GM18517 (cell line): ENCODE results near the gene ZMYM2.

ENCODE experiments used
- ATAC-seq: cut with Tn5 transposase; IDR thresholded peaks from one replicate; pipeline ENCODE4 v1.9.1; 2021; ENCODE audit warnings: mild to moderate bottlenecking, moderate library complexity; ENCODE audit not compliant: unreplicated experiment

The ZMYM2 gene

DNA sequence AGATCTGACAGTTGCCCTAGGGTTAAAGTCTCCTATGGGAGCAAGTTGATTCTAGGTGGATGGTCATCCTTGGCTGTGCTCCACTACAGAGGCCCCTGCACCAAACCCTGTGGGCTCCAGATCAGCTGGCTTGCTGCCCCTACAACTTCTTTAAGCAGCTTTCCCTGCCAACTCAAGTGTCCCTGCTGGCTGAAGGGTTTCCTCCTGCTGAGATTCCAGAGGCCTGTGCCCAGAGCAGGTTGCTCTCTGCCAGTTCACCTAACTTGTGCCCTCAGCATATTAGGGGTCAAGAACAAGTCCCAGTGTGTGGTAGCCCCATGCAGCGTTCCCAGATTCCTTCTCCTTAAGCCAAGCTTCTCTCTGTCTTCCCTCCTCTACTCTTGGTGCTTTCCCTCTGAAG, 85.6 kb downstream of the ZMYM2 start:
- no peak for ATAC-seq

DNA sequence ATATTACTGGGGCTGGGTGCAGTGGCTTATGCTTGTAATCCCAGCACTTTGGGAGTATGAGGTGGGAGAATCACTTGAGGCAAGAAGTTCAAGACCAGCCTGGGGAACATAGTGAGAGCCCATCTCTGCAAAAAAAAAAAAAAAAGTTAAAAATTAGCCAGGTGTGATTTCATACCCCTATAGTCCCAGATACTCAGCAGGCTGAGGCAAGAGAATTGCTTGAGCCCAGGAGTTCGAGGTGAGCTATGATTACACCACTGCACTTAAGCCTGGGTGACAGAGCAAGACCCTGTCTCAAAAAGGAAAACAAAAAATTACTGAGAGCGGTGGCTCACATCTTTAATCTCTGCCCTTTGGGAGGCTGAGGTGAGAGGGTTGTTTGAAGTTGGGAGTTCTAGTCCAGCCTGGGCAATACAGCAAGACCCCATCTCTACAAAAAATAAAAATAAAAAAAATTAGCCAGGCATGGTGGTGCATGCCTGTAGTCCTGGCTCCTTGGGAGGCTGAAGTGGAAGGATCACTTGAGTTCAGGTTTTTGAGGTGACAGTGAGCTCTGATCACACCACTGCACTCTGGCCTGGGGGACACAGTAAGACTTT, 87.5 kb downstream of the ZMYM2 start:
- ATAC-seq: no peak

DNA sequence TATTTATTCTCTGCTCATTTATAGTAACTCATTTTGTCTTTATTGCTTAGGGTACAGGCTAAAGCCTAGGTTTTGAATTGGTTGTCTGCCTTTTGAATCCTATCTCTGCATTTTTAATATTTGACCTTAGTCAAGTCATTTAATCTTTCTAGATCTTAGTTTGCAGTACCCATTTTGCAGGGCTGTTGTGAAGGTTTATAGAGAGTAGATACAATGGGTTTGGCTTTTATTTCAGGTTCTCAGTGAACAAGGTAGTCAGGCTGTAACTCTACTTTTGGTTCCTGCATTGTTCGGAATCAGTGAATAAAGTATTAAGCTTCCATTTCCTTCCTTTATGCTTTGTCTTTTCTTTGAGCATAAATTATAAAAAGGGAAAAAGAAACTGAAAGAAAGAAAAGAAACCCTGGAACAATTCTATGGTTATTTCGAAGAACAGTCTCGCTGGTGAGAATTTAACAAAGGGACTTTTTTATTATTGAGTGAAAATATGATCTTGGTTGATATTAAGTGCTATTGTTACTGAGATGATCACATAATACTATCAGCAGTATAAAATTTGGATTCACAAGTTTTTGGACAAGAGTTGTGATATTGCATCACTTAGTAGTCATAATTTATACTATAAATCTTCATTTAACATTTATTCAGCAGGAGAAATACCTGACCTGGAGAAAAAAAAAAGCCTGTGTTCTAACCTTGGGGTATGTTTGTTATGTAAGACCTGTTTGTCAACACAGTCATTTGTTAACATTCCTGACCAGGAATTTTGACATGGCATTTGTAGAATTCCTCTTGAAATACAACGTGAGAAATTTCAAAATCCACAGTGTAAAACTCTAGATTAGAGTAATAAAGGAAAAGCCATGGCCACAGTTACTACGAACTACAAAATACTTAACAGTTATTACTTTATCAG, 91.3 kb downstream of the ZMYM2 start:
- no peak for ATAC-seq

DNA sequence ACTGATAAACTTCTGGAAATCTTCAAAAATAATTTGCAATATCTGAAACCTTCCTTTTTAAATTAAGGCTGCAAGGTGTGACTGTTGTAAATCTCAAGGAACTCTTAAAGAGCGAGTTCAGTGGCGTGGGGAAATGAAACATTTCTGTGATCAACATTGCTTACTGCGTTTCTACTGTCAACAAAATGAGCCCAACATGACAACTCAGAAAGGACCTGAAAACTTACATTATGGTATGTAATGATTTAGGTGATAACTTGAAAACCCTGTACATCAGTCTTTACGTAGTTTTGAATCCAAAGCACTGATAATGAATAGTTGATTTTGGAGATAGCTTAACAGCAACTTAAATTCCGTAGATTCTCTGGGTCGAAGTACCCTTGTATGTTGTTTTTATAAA, 92.8 kb downstream of the ZMYM2 start:
- ATAC-seq: no peak

DNA sequence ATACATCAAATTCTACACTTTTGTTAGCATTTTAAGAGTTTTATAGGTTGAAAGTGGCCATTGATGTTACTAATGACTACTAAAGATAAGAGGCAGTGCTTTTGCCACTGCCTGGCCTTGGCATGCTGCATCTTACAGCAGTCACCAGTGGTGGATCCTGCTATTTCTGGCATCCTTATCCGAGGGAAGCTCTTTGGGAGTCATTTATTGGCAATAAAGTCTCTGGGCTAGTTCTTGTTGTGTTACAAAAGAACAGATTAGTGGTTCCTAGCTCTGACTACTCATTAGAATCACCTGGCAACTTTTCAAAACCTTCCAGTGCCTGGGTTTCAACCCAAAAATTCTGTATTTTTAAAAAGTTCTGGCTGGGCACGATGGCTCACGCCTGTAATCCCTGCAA, 94.5 kb downstream of the ZMYM2 start:
- ATAC-seq: no peak

DNA sequence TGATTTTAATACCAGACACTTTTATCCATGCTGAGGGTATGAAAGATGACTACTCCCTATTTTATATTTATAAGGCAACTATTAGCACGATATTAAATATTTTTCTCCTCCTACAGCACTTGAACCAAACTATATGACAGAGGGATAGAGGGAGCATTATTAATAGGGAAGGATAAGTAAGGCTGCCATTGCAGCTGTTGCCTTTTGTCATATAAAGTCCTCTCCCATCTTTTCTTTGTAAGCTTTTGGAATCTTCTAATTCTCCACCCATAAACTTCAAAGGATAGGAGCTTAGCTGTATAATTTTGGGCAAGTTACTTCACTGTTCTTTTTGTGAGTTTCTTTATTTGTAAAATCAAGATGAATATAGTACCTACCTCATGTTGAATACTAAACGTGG, 95.4 kb downstream of the ZMYM2 start:
- ATAC-seq: no peak

DNA sequence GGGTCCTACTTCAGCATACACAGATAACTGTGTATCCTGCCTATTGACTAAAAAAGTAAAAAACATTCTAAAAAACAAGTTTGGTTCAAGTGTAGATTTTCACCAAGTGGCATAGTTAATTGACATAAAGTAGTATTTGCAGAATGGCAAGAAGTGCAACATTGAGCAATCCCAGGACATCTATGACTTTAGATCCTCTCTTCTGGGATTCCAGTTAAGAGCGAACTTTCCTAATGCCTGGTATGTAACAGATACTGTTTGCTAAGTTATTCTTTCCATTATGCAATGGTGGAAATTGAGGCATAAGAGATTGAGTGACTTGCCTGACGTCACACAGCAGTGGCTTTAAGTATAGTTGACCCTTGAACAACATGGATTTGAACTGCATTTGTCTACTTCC, 96.1 kb downstream of the ZMYM2 start:
- ATAC-seq: no peak

DNA sequence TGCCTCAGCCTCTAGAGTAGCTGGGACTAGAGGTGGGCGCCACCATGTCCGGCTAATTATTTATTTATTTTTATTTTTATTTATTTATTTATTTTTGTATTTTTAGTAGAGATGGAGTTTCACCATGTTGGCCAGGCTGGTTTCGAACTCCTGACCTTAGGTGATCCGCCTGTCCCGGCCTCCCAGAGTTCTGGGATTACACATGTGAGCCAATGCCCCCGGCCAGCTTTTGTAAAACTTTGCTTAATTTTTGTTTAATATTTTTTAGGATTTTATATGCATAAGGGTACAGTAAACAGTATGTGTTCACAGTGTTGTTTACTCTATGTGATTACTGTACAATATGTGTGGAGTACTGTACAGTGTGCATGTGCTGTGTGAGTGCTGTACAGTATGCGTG, 98.7 kb downstream of the ZMYM2 start:
- no peak for ATAC-seq

DNA sequence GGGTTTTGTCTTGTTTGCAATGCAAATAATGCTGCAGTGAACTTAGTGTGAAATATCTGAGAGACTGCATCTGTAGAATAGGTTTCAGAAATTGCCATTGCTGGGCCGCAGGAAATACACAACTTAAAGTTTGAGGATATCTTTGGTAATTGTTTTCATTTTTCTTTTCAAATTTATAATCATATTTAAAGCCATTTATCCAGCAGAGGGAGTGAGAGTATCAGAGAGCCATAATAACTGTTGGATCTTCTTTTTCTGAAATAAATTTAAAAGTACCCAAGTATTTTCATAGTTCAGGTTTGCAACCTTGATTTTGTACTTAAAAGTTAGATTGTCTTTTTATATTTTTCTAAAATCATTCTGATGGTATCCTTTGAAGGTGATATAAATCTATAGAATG, 99.4 kb downstream of the ZMYM2 start:
- ATAC-seq: no peak

DNA sequence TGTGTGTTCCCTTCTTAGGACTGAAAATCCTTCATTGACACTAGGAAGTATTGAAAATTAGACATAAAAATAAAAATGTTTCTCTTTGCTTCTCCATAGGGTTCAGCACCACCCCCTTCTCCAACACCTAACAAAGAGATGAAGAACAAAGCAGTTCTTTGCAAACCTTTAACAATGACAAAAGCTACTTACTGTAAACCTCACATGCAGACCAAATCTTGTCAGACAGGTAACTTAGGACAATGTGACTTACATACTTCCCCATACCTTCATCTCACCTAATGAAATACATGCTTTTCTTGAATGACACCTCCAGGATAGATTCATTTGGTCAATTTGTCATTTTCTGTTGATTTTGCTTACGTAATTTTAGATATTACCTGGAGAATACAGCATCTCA, 99.9 kb downstream of the ZMYM2 start:
- ATAC-seq: no peak

DNA sequence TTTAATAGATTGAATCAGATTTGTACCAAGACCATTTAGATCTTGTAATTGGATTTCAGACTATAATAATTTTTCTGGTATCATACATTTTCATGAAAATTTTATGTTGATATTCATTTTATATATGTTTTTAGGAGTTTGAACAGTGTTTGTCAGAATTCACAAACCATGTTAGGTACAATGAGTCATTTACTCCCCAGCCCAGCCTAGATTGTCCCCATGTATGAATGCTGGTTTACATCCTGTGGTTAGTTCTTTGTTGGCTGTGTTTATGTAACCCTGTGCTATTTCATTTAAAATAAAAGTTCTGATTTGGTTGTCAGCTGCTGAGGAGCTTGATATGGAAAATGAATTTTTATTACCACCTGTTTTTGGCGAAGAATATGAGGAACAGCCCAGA, 105.6 kb downstream of the ZMYM2 start:
- ATAC-seq: no peak

DNA sequence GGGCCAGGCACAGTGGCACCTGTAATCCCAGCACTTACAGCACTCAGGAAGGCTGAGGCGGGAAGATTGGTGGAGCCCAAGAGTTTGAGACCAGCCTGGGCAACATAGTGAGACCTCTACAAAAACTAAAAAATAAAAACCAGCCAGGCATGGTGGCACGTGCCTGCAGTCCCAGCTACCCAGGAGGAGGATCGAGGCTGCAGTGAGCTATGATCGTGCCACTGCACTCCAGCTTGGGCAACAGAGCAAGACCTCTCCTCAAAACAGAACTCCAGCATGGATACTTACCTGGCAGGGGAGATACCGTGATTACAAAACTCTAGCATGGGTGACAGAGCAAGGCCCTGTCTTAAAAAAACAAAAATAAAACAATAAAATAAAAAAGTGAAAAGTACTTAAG, 107.0 kb downstream of the ZMYM2 start:
- no peak for ATAC-seq

DNA sequence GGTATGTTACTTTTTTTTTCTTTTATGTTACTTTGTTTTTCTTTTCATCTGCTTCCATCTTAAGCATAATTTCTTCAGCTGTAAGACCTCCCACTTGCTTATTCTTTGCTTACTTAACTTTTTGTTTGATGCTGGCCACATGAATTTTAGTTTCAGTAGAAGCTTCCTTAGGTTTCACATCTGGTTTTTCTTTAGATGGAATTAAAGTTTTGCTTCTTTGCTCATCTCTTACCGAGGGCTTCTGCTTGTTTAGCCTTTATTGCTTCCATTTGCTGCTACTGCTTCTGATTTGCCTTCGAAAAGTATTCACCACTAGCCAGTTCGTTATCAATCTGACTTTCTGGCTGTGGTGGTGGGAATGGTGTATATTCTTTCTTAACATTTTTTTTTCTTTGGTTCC, 111.4 kb downstream of the ZMYM2 start:
- ATAC-seq: no peak

DNA sequence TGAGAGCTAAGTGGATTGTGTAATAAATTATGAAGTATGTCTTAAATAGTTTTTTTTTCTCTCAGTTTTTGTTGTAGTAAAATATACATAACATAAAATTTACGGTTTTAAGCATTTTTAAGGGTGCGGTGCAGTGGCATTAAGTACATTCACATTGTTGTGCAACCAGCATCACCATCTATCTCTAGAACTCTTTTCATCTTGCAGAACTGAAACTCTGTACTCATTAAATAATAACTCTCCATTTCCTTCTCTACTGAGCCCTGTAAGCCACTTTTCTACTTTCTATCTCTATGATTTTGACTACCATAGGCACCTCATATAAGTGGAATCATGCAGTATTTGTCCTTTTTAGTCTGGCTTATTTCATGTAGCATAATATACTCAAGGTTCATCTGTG, 115.2 kb downstream of the ZMYM2 start:
- peak; percentile 71 for ATAC-seq

DNA sequence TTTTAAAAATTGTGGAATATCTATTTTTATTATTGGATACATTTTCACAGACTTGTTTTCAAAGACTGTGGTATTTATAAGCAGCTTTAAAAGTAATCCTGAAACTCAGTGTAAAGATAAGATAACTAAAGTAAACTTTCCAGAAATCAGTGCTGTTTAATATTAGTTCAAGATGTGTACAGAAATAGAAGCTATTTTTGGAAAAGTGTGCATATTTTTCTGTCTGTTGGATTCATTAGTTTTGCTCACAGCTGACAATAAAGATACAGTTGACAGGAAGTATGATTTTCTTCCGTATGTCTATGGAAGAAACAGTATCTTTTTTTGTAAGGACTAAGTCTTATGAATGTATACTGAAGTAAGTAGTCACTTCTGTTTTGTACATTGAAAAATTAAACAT, 116.4 kb downstream of the ZMYM2 start:
- ATAC-seq: no peak

DNA sequence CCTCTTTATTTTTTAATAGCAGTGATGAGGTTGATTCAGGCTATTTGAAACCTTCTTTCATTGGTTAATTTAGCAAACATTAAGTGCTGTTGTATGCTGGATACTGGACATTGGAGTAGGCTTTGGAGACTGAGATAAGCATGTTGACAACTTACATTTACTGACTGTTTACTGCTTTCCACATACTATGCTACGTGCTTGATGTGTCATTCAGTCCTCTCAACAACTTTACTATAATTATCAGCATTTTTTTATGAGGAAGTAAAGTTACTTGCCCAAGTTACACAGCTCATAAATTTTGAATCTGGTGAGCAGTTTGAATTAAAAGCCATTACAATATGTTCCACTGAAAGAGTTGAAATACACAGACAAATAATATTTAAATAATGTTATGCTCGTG, 118.6 kb downstream of the ZMYM2 start:
- ATAC-seq: no peak

DNA sequence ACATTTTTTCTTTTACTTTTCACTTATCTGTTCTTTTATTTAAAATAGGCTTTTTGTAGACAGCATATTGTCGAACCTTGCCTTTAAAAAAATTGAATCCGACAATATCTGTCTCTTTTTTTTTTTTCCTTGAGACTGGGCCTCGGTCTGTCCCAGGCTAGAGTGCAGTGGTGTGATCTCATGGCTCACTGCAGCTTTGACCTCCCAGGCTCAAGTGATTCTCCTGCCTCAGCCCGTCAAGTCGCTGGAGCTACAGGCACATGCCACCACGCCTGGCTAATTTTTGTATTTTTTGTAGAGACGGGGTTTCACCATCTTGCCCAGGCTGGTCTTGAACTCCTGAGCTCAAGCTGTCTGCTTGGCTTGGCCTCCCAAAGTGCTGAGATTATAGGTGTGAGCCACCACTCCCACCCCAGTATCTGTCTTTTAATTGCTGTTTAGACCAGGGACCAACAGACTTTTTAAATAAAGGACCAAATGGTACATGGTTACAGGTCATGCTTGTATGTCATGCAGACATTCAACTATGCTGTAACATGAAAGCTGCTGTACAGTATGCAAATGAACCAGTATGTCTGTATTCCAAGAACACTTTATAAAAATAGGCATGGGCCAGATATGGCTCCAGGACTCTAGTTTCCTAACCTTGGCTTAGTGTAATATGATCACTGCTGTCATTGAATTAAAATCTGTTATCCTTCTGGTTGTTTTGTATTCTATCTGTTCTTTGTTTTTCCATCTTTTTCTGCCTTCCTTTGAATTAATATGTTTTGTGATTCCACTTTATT, 122.0 kb downstream of the ZMYM2 start:
- ATAC-seq: no peak

DNA sequence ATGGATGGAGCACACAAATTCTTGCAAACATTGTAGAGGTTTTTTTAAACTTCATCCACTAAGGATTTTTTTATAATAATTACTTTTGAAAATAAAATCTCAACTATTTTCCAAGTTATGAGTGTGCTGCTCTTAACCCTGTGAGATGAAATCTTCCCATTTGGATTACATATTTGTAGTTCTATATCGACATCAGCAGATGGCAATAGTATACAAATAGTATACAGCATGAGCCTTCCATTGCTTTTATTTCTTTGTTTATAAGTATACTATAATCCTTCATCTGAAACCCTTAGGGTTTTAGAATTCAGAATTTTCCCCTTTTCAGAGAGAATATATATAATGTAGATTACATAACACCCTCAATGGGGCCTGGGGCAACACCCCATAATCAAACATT, 131.8 kb downstream of the ZMYM2 start:
- no peak for ATAC-seq

DNA sequence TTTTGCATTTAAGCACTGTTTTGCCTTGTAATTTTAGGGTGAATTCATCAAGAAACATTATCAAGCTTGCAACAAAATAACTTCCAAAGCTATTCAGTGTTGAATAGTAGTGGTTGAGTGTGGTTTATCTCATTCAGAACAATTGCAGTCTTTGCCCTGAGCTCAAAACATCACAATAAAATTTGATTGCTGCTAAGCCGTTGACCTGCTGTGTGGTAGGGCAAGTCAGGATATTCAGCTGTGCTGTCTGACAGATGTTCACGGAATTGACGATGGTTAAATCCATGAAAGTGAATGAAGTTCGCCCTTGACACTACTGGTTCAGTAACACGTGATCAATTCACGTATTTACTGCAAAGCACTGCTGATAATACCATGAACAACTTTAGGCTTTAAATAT, 135.4 kb downstream of the ZMYM2 start:
- ATAC-seq: no peak

DNA sequence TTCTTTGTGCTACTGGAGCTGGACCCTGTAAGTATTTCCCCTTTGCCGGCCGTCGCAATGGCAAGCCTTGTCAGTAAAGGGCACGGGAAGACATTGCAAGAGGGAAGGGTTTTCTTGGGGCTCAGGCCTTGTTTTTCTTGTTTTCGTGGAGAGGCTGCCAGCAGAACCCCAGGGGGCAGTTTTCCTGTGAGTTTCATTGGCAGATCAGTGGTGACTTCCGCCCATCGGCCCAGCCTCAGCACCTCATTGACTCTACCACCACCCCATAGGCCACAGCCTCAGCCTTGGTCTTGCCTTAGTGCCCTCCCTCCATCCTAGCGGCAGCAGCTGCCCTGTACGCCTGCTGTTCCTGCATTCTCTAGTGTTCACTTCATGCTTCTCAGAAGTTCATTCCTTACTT, 140.8 kb downstream of the ZMYM2 start:
- no peak for ATAC-seq

DNA sequence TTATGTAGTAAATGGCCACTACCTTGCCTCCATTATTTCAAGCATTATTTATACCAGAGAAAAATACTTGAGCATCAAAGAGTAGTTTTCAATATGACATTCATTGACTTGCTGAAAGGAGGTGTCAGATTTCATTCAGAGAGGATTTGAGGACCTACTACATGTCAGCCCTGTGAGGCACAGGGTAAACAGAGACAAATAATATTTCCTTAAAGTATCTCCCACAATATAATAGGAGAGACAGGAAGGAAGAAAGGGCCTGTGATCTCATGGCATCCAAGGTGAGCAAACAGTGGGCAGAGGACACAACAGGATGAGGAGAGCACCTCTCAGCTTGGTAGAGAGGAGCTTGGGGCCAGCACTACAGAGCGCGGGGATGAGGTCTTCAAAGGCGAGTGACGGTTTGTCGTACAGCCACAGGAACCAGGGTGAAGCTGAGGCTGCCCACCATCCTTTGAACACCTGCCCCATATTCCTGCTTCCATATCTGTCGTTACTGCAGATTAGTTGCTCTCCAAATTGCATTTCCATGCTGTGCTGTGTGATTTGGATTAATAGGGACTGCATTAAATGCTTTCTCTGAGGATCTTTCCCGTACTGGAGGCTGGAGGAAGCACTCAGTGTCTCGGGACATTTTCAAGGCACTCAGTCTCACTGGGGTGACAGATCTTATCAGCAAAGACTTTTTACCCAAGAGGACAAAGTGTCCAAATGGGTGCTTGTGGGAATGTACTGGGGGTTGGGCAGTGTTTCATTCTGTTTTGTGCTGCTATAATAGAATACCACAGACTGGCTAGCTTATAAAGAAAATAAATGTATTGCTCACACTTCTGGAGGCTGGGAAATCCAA, 143.2 kb downstream of the ZMYM2 start:
- no peak for ATAC-seq
